ENCODE results near the gene STAG1.

GRCh38 chr3:136432685-136433084, 319.5 kb downstream of the STAG1 start:
- TF ChIP-seq SPI1 (IDR thresholded peaks at IDR 0.05; ENCODE audit: low read depth, low read length) (no peak), POLR2A (IDR thresholded peaks at IDR 0.05; ENCODE audit: low read depth, low read length) (no peak), POLR2AphosphoS5 (IDR thresholded peaks at IDR 0.05; ENCODE audit: low read depth, low read length) (no peak), TAF1 (IDR thresholded peaks at IDR 0.05; ENCODE audit: low read depth, low read length) (no peak), POU2F2 (IDR thresholded peaks at IDR 0.05; ENCODE audit: low read depth, low read length) (no peak), PAX5 (IDR thresholded peaks at IDR 0.05; ENCODE audit: insufficient read depth, low read length, severe bottlenecking) (no peak)

Data from GM12891 (cell line).